C4-2B (cell line): Measurements from ENCODE around the gene MYCN.

Experiments
- ZFX ChIP-seq: fragments of 450-650 bp; IDR thresholded peaks from 2 replicates; pipeline ENCODE4 v1.6.1; 2017
- TF ChIP-seq, protein P1 (sequence below): fragments of 450-650 bp; conservative IDR thresholded peaks from 2 replicates; pipeline ENCODE4 v1.5.1; 2017; ENCODE audit warnings: mild to moderate bottlenecking

DNA sequence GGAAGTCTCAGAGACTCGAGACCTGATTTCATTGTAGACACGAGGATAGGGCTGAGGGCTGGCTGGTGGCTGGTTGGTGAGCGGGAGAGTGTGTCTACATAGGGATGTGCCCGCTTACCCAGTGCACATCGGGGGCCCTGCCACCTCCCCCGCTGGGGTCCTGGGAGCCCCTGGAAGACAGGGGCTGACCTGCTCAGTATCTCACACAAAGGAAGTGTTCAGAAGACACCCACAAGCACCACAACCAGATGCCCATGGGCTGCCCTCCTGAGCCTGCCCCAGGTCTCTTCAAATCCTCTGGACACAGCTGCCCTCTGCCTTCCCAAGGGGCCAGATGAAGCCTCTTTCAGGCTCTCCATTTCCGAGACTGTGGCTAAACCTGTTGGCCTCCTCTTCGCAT is 43.1 kb downstream of the MYCN start:
- TF ChIP-seq, protein P1, sequence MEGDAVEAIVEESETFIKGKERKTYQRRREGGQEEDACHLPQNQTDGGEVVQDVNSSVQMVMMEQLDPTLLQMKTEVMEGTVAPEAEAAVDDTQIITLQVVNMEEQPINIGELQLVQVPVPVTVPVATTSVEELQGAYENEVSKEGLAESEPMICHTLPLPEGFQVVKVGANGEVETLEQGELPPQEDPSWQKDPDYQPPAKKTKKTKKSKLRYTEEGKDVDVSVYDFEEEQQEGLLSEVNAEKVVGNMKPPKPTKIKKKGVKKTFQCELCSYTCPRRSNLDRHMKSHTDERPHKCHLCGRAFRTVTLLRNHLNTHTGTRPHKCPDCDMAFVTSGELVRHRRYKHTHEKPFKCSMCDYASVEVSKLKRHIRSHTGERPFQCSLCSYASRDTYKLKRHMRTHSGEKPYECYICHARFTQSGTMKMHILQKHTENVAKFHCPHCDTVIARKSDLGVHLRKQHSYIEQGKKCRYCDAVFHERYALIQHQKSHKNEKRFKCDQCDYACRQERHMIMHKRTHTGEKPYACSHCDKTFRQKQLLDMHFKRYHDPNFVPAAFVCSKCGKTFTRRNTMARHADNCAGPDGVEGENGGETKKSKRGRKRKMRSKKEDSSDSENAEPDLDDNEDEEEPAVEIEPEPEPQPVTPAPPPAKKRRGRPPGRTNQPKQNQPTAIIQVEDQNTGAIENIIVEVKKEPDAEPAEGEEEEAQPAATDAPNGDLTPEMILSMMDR: no peak
- no peak for TF ChIP-seq ZFX
